ENCODE results near the gene ADD3. TPM values are rescaled to one million over a fixed set of nuclear protein-coding genes. Genes with fewer than 3 reads are reported as not detected.
"Not testable (repeated sequence)": the region's sequence is repeated elsewhere in the genome, so short reads cannot be mapped to it uniquely, and the experiment has no call there.

The ADD3 gene
- total RNA-seq, 1 experiment from 2014 or later = 14.1 TPM

DNA sequence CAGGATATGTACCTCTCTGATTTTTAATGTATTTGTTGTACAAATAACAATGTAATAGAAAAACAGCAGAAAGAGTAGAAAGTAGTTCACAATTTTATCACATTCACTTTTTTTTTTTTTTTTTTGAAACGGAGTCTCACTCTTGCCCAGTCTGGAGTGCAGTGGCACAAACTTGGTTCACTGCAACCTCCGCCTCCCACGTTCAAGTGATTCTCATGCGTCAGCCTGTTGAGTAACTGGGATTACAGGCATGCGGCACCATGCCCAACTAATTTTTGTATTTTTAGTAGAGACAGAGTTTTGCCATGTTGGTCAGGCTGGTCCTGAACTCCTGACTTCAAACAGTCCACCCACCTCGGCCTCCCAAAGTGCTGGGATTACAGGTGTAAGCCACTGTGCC is 128.1 kb downstream of the ADD3 start:
- not testable (repeated sequence) for DNase-seq, H3K36me3 ChIP-seq, H3K4me3 ChIP-seq, H3K9me3 ChIP-seq, H3K27me3 ChIP-seq

DNA sequence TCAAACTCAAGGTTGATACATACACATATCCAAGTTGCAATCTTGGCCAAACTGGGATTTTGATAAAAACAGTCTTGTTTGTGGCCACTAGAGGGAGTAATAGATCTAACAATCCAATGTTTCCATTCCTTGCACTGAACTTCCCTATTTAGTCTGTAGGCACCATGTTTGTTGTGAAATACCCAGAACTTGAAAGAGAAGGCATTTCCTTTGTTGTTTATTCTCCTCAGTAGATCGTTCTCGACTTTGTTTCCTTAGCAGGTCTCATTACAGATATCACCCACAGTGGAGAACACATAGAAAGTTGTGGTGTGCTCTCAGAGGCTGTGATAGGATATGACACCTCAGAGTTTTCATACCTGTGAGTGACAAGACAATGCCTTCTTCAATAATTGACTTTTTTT is 129.4 kb downstream of the ADD3 start:
- no peaks in the 10 kb centered on the region for H3K9me3 ChIP-seq
- H3K36me3 ChIP-seq = no peaks in the 10 kb centered on the region
- H3K4me3 ChIP-seq = no peak overlapping the region
- no peak for DNase-seq
- H3K27me3 ChIP-seq = no peaks in the 10 kb centered on the region

DNA sequence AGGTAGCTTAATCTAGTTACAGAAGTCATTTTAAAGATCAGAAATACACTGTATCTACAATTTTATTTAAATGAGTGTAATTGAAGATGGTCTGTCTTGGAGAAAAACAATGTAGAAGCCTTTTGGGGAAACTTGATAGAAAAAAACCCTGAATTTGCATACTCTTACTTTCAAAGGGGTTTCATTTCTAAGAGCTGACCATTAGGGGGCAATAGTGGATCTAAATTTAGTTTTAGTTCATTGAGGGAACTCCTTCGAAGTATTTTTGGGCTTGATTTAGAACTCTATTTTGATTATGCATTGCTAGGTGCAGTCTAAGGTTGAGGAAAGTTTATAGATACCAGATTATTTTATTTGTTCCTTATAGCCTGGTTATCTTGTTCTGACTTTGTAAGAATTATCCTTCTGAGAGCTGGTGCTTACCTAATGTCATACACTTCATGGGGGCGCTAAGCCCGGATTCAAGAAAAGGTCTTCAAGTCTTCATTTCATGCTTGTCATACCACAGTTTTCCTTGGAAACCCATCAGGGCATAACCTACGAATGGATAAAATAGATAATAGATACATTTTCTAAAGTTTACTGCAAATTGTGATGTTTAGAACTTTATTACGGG is 130.5 kb downstream of the ADD3 start:
- DNase-seq = no peak
- H3K4me3 ChIP-seq = no peak overlapping the region
- H3K36me3 ChIP-seq = no peaks in the 10 kb centered on the region
- H3K27me3 ChIP-seq = no peaks in the 10 kb centered on the region
- no peaks in the 10 kb centered on the region for H3K9me3 ChIP-seq

DNA sequence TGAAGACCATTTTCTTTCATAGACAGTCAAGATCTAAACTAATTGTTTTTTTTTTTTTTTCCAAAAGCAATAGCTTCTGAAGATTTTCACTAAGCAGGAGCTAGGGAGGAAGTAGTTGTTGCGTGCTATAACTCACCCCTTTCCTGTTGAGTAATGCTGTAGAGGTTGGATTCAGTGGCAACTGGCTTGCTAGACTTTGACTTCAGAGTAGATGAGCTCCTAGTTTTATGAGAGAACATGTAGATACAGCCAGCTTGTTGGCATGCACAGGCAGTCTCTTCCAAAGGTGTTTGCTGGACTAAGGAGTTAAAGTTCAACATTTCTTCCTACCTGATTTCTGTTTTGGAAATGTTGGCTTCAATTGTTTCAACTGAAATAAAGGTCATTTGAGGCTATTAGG is 133.4 kb downstream of the ADD3 start:
- no peak for DNase-seq
- H3K4me3 ChIP-seq = no peak overlapping the region
- H3K27me3 ChIP-seq = no peaks in the 10 kb centered on the region
- H3K36me3 ChIP-seq = no peaks in the 10 kb centered on the region
- no peaks in the 10 kb centered on the region for H3K9me3 ChIP-seq

DNA sequence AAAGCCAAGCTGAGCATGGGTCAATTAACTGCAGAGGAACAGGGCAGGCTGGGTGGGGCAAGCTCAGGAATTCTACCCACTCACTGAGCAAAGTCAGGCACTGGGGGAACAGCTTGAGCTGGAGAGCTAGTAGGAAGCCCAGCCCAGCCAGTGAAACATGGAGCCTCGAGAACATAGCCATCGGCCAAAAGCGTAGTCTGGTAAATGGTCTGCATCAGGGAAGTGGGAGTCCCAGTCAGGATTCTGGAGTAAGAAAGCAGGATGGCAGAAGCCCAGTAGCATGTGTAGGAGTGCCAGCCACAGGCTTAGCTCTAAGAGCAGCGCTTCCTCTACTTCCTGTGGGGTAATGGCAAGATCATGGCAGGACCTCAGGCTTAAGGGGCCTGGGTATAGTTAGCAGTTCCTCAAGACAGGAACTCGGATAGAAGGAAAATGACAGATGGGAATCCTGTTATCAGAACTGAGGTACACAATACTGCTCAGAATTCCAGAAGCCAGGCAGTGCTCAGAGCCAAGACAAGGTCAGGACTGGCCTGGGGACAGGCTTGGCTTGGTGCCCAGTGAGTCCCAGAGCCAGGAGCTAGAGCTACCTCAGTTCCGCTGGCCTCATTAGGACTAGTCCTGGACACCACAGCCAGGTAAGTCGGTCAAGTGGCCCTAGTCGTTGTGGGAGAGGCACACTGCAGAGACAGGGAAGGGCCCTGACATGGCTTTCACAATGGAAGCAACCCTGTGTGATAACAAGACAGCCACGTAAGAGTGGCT is 134.3 kb downstream of the ADD3 start:
- no peak for DNase-seq
- Histone ChIP-seq H3K27me3 (no peaks in the 10 kb centered on the region), H3K36me3 (no peaks in the 10 kb centered on the region)

DNA sequence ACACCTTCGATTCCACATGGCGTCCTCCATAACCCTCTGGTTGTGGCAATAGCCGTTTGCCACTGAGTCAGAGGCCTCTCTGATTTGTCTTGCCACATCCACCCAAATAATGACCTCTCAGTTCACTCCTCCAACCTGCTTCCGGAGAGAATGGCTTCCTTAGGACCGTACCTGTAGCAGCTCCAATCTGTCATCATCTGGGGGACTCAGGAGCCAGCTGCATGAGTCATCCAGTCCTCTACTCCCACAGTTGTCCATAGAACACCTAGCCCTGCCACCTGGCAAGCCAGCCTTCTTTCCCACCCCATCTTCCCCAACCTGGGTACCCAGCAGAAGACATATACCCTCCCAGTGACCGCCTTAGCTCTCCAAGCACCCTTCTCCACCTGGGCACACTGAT is 135.2 kb downstream of the ADD3 start:
- no peaks in the 10 kb centered on the region for H3K27me3 ChIP-seq
- DNase-seq = no peak
- no peaks in the 10 kb centered on the region for H3K9me3 ChIP-seq
- no peak overlapping the region for H3K4me3 ChIP-seq
- H3K36me3 ChIP-seq = no peaks in the 10 kb centered on the region

More for the DNA sequence above, 134.3 kb downstream of the ADD3 start:
- Histone ChIP-seq H3K9me3 (no peaks in the 10 kb centered on the region), H3K4me3 (no peak overlapping the region)

DNA sequence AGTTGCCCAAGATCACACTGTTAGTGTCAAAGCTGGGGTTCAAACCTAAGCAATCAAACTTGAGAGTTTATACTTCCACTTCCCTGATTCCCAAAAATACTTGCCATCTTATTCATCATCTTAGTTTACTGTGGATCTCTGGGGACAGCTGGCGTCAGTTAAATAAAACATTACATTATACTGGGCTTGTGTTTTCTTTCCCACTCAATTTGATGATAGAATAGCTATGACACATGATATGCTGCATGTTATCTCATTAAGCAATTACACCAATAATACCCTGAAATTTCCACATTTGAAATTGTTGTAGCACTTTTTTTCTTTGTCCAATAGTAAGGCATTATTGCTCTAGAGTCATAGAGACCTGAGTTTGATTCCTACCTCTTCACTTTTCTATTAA is 136.7 kb downstream of the ADD3 start:
- no peak for DNase-seq

DNA sequence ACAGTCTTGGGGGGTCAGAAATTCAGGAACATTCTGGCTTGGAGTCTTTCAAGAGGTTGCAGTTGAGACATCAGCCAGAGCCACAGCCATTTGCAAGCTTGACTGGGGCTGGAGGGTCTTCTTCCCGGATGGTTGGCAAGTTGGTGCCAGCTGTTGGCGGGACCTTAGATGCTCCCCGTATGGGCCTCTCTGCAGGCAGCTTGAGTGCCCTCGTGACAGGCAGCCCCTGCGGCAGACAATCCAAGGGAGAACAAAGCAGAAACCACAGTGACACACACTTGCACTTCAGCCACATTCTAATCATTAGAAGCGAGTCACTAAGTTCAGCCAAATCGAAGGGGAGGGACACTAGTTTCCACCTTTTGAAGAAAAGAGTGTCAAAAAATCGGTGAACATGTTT is 140.2 kb downstream of the ADD3 start:
- no peaks in the 10 kb centered on the region for H3K27me3 ChIP-seq
- no peak for DNase-seq
- no peaks in the 10 kb centered on the region for H3K9me3 ChIP-seq

More for the DNA sequence above, 136.7 kb downstream of the ADD3 start:
- no peaks in the 10 kb centered on the region for H3K9me3 ChIP-seq
- no peak overlapping the region for H3K4me3 ChIP-seq
- no peaks in the 10 kb centered on the region for H3K27me3 ChIP-seq
- H3K36me3 ChIP-seq = no peaks in the 10 kb centered on the region

DNA sequence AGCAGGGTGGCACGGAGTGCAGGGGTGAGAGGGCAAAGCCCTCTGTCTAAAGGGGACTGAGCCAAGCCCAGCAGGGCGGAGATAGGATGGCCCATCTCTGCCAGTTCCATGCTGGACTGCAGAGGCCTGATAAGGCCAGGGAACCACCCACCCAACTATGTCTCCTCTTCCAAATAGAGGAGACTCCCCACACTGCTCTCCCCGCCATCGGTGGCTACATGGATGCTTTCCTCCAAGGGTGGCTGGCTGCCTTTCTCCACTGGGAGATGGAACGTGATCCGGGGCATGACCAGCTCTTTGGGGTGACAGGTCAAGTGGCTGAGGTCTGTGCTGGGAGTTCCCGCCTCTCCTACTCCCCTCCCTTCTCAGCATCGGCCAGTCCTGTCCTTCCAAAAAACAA is 141.5 kb downstream of the ADD3 start:
- no peaks in the 10 kb centered on the region for H3K36me3 ChIP-seq
- DNase-seq = no peak
- H3K4me3 ChIP-seq = no peak overlapping the region
- no peaks in the 10 kb centered on the region for H3K27me3 ChIP-seq
- H3K9me3 ChIP-seq = no peaks in the 10 kb centered on the region

More for the DNA sequence above, 140.2 kb downstream of the ADD3 start:
- H3K36me3 ChIP-seq = no peaks in the 10 kb centered on the region
- H3K4me3 ChIP-seq = no peak overlapping the region

DNA sequence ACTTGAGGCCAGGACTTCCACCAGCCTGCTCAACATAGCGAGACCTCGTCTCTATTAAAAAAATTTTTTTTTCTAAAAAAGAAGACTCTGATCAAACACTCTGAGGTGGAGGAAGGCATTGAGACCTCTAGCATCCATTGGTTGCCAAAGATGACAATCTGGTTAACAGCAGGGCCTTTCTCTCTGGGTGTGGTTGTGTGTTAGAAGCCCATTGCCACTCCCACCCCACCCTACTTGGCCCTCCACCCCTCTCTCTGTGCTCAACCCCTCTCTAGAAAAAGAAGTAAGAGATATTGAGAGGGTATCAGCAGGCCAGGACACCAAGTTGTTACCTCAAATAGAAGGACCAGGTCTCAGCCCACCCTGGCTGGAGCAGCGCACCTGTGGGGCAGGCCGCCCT is 142.3 kb downstream of the ADD3 start:
- Histone ChIP-seq H3K9me3 (no peaks in the 10 kb centered on the region), H3K36me3 (no peaks in the 10 kb centered on the region), H3K27me3 (no peaks in the 10 kb centered on the region), H3K4me3 (no peak overlapping the region)
- DNase-seq = no peak

DNA sequence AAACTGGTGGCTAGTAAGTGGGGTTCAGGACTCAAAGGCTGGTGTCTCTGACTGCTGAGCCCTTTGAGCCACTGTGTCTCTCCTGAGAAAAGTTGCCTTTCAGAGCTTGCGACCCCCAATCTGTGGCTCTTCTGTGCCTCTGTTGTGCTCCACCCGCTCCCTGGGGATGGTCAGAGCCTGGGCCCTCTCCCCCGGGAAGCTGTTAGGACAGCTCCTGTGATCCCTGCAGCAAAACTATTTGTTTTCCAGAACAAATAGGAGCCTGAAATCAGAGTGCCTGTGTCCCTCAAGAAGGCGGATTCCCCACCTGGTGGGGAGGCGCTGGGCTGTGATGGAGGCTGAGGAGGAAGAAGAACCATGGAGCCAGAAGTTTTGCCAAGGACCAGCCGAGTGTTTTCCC is 143.2 kb downstream of the ADD3 start:
- no peaks in the 10 kb centered on the region for H3K27me3 ChIP-seq
- no peaks in the 10 kb centered on the region for H3K9me3 ChIP-seq
- no peaks in the 10 kb centered on the region for H3K36me3 ChIP-seq
- DNase-seq = no peak
- H3K4me3 ChIP-seq = no peak overlapping the region

DNA sequence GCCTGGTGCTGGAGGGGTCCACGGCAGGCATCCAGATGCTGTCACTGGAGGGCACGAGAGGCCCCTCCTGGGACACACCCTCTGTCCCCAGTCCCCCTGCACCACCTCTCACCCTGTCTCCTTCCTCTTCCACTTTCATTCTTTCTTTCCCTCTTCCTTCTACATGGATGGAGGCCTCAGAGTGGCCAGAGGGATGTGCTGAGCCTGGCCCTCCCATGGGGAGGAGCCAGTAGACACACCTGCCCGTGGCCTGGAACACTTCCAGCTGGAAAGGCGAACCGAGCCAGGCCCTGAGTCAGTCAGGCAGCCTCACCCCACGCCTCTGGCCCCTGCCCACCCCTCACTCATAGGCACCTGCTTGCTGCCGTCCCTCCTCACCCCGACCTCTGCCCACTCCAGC is 143.7 kb downstream of the ADD3 start:
- DNase-seq = no peak

DNA sequence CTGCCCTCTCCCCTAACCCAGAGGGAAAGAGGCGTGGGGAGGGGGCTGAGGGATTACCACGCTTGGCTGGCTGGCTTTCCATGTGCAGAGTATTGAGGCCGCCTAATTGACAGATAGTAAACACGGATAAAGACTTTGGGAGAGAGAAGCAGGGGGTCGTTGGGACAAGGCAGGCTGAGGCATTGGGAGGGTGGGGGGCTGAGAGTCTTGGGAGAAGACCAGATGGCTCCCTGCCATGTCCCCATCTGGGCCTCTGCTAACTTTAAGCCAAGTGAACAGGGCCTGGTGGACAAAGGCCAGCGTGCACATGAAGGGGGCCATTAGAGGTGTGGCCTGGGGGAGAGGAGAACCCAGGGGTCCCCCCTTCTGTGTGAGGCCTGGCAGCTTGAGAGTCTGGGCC is 144.2 kb downstream of the ADD3 start:
- H3K27me3 ChIP-seq = no peaks in the 10 kb centered on the region
- no peaks in the 10 kb centered on the region for H3K36me3 ChIP-seq
- no peaks in the 10 kb centered on the region for H3K9me3 ChIP-seq
- DNase-seq = no peak
- no peak overlapping the region for H3K4me3 ChIP-seq

More for the DNA sequence above, 143.7 kb downstream of the ADD3 start:
- H3K4me3 ChIP-seq = no peak overlapping the region
- H3K36me3 ChIP-seq = no peaks in the 10 kb centered on the region
- H3K27me3 ChIP-seq = no peaks in the 10 kb centered on the region
- no peaks in the 10 kb centered on the region for H3K9me3 ChIP-seq

DNA sequence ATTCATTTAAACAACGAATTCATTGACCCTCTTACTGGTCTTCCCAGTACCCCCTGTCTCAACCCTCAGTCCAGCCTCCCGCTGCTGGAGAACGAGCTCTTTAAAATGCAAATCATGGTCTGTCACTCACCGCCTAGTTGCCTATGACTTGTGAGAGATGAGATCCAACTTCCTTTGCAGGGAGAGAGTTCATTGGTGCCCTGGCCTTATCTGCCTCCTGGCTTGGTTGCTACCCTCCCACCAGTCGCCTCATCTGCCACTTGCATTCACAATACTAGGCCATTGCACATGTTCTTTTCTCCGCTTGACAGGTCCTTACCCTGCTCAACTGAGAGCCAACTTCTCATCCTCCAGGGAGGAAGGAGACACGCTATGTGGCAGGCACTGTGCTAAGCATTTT is 145.6 kb downstream of the ADD3 start:
- DNase-seq = no peak
- Histone ChIP-seq H3K27me3 (no peaks in the 10 kb centered on the region), H3K9me3 (no peaks in the 10 kb centered on the region), H3K36me3 (no peaks in the 10 kb centered on the region), H3K4me3 (no peak overlapping the region)

DNA sequence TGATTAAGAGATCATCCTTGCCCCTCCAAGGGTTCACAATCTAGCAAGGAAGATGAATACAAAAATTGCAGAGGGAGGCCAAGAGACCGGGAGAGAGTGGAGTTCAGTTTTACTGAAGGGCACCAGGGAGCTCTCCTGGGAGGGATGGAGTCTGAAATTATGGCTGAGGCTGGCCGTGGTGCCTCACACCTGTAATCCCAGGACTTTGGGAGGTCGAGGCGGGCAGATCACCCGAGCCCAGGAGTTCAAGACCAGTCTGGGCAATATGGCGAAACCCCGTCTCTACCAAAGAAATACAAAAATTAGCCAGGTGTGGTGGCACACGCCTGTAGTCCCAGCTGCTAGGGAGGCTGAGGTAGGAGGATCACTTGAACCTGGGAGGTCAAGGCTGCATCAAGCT is 148.3 kb downstream of the ADD3 start:
- no peak overlapping the region for H3K4me3 ChIP-seq
- H3K36me3 ChIP-seq = no peaks in the 10 kb centered on the region
- DNase-seq = no peak
- H3K9me3 ChIP-seq = no peaks in the 10 kb centered on the region
- peaks cover 5% of the 10 kb centered on the region; the same call in 1 of the 2 replicates for H3K27me3 ChIP-seq

DNA sequence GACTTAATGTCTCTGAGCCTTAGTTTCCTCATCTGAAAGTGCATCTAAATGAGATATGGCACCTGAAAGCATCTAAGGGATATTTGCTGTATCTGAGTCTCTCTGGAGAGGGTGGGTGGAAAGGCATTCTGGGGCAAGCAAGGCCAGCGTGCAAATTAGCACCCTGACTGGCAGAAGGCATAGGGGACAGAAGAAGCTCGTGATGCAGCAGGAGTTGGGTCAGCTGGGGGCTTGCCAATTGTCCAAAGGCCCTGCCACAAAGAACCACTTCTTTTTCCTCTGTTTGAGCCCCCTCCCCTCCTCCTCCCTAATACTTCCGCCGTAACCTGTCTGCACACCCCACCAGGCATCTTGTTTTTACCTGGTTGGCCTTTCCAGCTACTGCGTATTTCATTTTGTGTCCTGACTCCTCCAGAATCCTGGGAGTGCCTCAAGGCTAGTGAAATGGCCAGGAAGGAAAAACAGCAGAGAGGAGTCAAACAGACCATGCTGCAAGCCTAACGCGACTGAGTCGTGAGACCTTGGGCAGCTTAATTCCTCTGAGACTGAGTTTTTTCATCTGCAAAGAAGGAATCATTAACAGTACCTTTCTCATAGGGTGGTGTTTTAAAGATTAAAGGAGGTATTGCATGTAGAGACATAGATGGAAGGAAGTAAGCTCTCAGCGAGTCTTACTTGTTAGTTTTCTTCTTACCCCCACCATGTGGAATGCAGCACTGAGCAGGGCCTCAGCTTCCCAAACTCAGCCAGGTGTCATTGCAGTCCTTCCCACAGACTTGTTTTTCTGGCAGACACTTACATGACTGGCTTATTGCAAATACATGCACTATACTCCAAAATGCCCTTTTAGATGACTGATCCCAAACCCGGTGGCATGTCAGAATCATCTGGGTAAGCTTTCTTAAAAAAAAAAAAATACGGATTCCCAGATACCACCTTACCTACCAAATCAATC is 150.5 kb downstream of the ADD3 start:
- Histone ChIP-seq H3K4me3 (no peak overlapping the region), H3K9me3 (no peaks in the 10 kb centered on the region), H3K27me3 (peaks cover 5% of the 10 kb centered on the region; the same call in 1 of the 2 replicates), H3K36me3 (no peaks in the 10 kb centered on the region)
- DNase-seq = no peak

DNA sequence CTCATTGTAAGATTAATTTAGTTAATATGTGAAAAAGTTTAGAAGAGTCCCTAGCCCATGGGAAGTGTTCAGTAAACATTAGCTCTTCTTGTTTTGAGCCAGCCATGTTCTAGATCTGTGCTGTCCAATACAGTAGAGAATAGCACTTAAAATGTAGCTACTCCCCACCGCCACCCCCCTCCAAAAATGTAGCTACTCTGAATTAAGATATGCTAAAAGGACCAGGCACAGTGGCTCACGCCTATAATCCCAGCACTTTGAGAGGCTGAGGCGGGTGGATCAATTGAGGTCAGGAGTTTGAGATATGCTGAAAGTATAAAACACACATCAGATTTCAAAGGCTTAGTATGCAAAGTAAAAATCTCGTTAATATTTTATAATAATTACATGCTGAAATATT is 152.3 kb downstream of the ADD3 start:
- Histone ChIP-seq H3K36me3 (no peaks in the 10 kb centered on the region), H3K9me3 (no peaks in the 10 kb centered on the region), H3K4me3 (no peak overlapping the region), H3K27me3 (peaks cover 5% of the 10 kb centered on the region; the same call in 1 of the 2 replicates)
- DNase-seq = no peak

Measured in MG63 (cell line).